ENCODE results near the gene GNB1. TPM values are rescaled to one million over a fixed set of nuclear protein-coding genes. Genes with fewer than 3 reads are reported as not detected.

GNB1 gene
- total RNA-seq, 1 donor from 2014 or later: 474 TPM

DNA sequence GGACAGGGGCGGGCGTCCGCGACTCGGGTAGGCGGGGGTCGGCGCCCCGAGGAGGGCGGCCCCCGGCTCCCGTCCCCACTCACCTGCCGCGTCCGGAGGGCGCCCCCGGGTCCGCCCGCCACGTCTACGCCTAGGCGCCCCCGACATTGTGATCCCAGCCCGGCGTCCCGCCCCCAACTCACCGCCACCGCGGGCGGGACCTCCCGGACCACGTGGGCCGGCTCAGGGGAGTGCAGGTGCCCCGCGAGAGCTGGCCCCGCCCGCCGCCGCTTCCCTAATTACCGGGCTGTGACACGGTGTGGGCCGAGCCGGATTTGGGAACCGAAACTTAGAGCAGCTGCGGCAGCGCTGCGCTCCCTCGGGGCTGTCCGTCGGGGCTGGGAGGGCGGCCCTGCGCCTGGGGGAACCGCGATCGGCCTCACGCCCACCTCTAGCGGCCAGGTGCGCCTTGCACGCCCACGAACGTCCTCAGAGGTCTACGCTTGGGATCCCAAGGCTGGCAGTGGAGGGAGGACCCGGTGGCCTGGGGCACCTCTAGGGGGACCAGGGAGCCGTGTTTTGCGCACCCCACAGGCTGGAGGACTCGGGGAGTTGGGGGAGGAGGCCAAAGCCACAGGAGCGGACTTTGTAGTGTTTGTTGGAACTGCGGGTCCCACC is 112.1 kb downstream of the GNB1 start:
- Mint-ChIP-seq H3K4me1 (peaks cover 54% of the 10 kb centered on the region), H3K9me3 (no peaks in the 10 kb centered on the region), H3K27me3 (ENCODE audit: low read depth) (peaks cover 37% of the 10 kb centered on the region), H3K4me3 (peak overlapping the region; percentile 92), H3K36me3 (ENCODE audit: low read depth) (peaks cover 10% of the 10 kb centered on the region), H3K27ac (ENCODE audit: unreplicated experiment) (no peak overlapping the region)
- TF ChIP-seq, protein P1, sequence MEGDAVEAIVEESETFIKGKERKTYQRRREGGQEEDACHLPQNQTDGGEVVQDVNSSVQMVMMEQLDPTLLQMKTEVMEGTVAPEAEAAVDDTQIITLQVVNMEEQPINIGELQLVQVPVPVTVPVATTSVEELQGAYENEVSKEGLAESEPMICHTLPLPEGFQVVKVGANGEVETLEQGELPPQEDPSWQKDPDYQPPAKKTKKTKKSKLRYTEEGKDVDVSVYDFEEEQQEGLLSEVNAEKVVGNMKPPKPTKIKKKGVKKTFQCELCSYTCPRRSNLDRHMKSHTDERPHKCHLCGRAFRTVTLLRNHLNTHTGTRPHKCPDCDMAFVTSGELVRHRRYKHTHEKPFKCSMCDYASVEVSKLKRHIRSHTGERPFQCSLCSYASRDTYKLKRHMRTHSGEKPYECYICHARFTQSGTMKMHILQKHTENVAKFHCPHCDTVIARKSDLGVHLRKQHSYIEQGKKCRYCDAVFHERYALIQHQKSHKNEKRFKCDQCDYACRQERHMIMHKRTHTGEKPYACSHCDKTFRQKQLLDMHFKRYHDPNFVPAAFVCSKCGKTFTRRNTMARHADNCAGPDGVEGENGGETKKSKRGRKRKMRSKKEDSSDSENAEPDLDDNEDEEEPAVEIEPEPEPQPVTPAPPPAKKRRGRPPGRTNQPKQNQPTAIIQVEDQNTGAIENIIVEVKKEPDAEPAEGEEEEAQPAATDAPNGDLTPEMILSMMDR (conservative IDR thresholded peaks at IDR 0.05): peak; percentile 37
- DNase-seq (ENCODE audit: low read depth, low spot score): no peak

DNA sequence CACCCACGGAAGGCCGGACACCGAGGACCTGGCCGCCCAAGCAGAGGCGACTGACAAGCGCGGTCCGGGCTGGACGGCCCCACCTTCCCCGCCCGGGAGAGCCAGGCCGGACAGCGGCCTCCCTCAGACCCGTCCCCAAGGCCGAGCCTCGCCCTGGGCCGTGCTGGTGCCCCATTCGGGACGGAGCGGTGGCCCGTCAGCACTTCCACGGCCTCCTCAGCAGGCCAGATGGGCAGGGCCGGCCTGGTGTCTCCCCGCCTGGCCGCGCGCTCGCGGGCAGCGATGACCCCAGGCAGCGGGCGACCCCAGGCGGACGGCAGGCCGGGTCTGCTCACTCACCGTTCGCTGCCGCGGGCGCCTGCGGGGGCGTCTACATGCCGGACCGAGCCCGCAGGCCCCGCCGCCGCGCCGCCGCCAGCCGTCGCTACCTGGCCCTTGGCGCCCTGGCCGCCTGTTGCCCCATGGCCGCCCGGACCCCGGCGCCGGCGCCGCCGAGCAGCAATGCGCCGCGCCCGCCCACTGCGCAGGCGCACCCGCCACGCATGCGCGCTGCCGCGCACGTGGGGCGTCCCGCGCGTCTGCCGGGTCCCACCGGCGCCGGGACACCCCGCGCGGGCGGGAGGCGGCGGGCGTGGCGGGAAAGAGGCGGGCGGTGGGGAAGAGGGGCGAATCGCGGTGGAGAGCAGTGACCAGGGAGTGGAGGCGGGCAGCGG is 112.8 kb downstream of the GNB1 start, which contains the start of gene NADK:
NADK (minus strand) TSS at position 521 of the 713 bp plus-strand sequence. CDS start 13,064 bp downstream, outside the sequence.
- DNase-seq (ENCODE audit: low read depth, low spot score): peak; percentile 58
- Mint-ChIP-seq H3K27me3 (ENCODE audit: low read depth) (peaks cover 35% of the 10 kb centered on the region), H3K4me3 (peak within 1 kb of the TSS; percentile 95), H3K9me3 (no peaks in the 10 kb centered on the region), H3K27ac (ENCODE audit: unreplicated experiment) (peak within 1 kb of the TSS; percentile 57), H3K4me1 (peaks cover 51% of the 10 kb centered on the region), H3K36me3 (ENCODE audit: low read depth) (peaks cover 10% of the 10 kb centered on the region)
- TF ChIP-seq, protein P1 (conservative IDR thresholded peaks at IDR 0.05): no peak

DNA sequence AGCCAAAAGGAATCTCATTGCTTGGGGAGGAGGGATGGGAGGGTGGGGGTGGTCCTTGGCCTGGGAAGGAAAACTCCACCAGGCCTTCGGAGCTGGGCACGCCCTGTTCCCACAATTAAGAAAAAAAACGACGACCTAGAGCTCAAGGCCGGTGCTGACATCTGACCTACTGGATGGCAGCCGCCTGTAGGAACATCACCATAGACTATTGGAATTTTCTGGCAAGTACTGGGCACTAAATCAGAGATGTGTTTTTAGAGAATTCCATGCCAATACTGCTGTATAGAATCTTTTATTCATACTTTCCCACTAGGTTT is 113.3 kb downstream of the GNB1 start:
- peaks cover 49% of the 10 kb centered on the region for H3K4me1 Mint-ChIP-seq
- no peak overlapping the region for H3K27ac Mint-ChIP-seq (ENCODE audit: unreplicated experiment)
- no peaks in the 10 kb centered on the region for H3K9me3 Mint-ChIP-seq
- TF ChIP-seq, protein P1 (conservative IDR thresholded peaks at IDR 0.05): no peak
- H3K36me3 Mint-ChIP-seq (ENCODE audit: low read depth): peaks cover 12% of the 10 kb centered on the region
- no peak for DNase-seq (ENCODE audit: low read depth, low spot score)
- H3K27me3 Mint-ChIP-seq (ENCODE audit: low read depth): peaks cover 34% of the 10 kb centered on the region
- peak overlapping the region; percentile 95 for H3K4me3 Mint-ChIP-seq

DNA sequence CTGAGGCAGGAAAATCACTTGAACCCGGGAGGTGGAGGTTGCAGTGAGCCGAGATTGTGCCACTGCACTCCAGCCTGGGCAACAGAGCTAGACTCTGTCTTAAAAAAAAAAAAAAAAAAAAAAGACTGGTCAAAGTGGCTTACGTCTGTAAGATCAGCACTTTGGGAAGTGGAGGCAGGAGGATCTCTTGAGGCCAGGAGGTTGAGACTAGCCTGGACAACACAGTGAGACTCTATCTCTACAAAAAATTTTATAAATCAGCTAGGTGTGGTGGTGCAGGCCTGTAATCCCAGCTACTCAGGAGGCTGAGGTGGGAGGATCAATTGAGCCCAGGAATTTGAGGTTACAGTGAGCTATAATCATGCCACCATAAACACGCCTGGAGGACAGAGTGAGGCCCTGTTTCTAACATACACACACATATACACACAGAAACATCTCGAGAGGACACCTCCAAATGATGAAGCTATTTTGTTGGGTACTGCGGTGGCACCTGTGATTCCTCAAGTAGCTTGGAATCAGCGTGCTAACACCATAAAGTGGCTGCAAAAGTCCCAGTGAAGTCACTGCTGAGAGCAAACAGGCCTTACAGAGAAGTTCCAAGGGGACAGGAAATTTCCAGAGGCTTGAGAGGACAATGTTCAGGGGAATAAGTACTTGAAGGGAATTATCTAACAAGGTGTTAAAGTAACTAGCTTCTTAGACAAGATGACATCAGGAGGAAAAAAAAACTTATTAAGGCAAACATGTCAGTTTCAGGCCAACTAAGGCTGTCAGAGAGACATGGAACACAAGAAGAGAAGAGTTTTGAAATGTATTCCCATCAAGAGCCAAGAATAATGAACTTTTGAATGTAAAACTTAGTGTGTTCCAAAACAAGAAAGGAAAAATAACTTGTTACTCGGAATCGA is 114.0 kb downstream of the GNB1 start:
- Mint-ChIP-seq H3K36me3 (ENCODE audit: low read depth) (peaks cover 16% of the 10 kb centered on the region), H3K27ac (ENCODE audit: unreplicated experiment) (peak overlapping the region; percentile 57), H3K27me3 (ENCODE audit: low read depth) (peaks cover 34% of the 10 kb centered on the region), H3K4me3 (peak overlapping the region; percentile 95), H3K4me1 (peaks cover 49% of the 10 kb centered on the region), H3K9me3 (no peaks in the 10 kb centered on the region)
- no peak for DNase-seq (ENCODE audit: low read depth, low spot score)
- TF ChIP-seq, protein P1 (conservative IDR thresholded peaks at IDR 0.05): no peak
